ENCODE data around the gene ZSWIM6.

The ZSWIM6 gene

DNA sequence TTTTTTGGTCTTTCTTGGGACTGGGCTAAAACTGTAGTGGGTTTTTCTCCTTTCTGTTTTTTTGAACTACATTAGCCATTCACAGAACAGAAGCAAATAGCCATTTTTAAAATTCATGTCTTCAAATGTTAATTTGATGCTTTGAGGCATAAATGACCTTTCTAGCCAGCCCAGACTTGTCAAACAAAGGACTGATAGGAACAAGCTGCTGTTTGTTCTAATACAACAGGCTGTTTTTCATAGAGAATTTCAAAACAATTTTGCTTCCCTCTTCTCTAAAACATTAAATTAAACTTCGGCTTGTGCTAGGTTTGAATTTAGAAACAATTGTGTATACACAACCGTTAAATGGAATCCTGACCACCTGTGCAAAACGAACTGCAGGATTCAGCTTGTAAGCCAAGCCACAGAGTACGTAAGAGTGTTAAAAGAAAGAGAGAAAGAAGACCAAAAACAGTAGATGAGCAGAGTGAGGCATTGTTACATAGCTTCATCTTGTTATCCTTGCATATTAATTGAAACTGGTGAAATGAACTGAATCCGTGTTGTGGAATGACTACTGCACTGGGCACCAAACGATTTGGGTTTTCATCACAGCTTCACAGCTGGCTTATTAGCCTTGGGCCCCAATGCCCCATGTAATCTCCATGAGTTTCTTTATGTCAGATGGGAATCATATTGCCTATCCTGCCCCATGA is 100.0 kb downstream of the ZSWIM6 start:
- H3K4me3 ChIP-seq (ENCODE audit: control insufficient read depth in 1 of 7, extremely low read depth in 1 of 7, insufficient read depth in 4 of 7, low read depth in 2 of 7, low read length in 6 of 7): no peak overlapping the region
- POLR2A ChIA-PET: interaction anchor here (0.7 kb wide), 1 partner anchor 13 kb away, joined by 3 read pairs; no protein-coding TSS in a partner anchor
- H3K27ac ChIP-seq (ENCODE audit: insufficient read depth in 1 of 2, low read depth in 1 of 2, low read length in 2 of 2, poor library complexity in 1 of 2, severe bottlenecking in 2 of 2): no peak overlapping the region
- no peaks in the 10 kb centered on the region for H3K27me3 ChIP-seq (replicated peaks in 2 of 5; ENCODE audit: control insufficient read depth in 4 of 5, insufficient read depth in 5 of 5, low read length in 4 of 5)
- no peaks in the 10 kb centered on the region for H3K9me3 ChIP-seq (ENCODE audit: control extremely low read depth in 1 of 5, control insufficient read depth in 4 of 5, insufficient read depth in 2 of 5, low read depth in 1 of 5, low read length in 4 of 5)
- H3K4me1 ChIP-seq (ENCODE audit: control extremely low read depth in 1 of 4, control insufficient read depth in 4 of 4, insufficient read depth in 4 of 4, low read length in 3 of 4): no peaks in the 10 kb centered on the region
- CTCF ChIA-PET: interaction anchor here (0.5 to 0.6 kb wide), 2 partner anchors 267 to 319 kb away, joined by 3 to 4 read pairs; no protein-coding TSS in a partner anchor
- no peaks in the 10 kb centered on the region for H3K36me3 ChIP-seq (ENCODE audit: control insufficient read depth in 4 of 4, insufficient read depth in 4 of 4, low read length in 3 of 4)
- DNase-seq: no peak
- WGBS (ENCODE audit: insufficient coverage): 100% methylated on average over 5 of the region's 6 CpGs

DNA sequence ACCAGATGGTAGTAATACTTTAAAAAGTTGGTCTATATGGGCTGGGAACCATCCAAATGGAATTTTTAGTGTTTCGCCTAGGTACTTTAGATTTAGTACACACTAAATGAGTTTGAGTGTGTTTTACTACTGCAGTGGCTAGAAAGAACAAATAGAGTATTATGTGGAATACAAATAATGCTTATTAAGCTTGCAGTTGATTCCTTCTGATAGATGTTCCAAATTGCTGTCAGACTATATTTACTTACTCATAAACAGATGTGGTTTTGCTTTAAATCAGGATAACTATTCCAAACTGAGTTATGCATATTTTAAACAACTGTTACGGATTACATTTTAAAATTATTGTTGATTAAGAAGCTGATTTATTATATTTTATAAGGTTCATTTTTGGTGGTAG is 103.3 kb downstream of the ZSWIM6 start:
- no peak overlapping the region for H3K4me3 ChIP-seq (ENCODE audit: control insufficient read depth in 1 of 7, extremely low read depth in 1 of 7, insufficient read depth in 4 of 7, low read depth in 2 of 7, low read length in 6 of 7)
- no peak for DNase-seq
- no peaks in the 10 kb centered on the region for H3K27me3 ChIP-seq (replicated peaks in 2 of 5; ENCODE audit: control insufficient read depth in 4 of 5, insufficient read depth in 5 of 5, low read length in 4 of 5)
- H3K36me3 ChIP-seq (ENCODE audit: control insufficient read depth in 4 of 4, insufficient read depth in 4 of 4, low read length in 3 of 4): no peaks in the 10 kb centered on the region
- H3K9me3 ChIP-seq (ENCODE audit: control extremely low read depth in 1 of 5, control insufficient read depth in 4 of 5, insufficient read depth in 2 of 5, low read depth in 1 of 5, low read length in 4 of 5): peaks cover 0 to 4% (median 0%) of the 10 kb centered on the region in 5 experiments
- H3K4me1 ChIP-seq (ENCODE audit: control extremely low read depth in 1 of 4, control insufficient read depth in 4 of 4, insufficient read depth in 4 of 4, low read length in 3 of 4): no peaks in the 10 kb centered on the region
- ChIA-PET POLR2A (interaction anchor here (0.6 kb wide), 1 partner anchor 591 kb away, joined by 4 read pairs; no protein-coding TSS in a partner anchor), CTCF (interaction anchor here (1.6 kb wide), 1 partner anchor 32 kb away, joined by 4 read pairs; no protein-coding TSS in a partner anchor)
- H3K27ac ChIP-seq (ENCODE audit: insufficient read depth in 1 of 2, low read depth in 1 of 2, low read length in 2 of 2, poor library complexity in 1 of 2, severe bottlenecking in 2 of 2): no peak overlapping the region
- 100% methylated on average over 1 of the region's 2 CpGs for WGBS (ENCODE audit: insufficient coverage)

DNA sequence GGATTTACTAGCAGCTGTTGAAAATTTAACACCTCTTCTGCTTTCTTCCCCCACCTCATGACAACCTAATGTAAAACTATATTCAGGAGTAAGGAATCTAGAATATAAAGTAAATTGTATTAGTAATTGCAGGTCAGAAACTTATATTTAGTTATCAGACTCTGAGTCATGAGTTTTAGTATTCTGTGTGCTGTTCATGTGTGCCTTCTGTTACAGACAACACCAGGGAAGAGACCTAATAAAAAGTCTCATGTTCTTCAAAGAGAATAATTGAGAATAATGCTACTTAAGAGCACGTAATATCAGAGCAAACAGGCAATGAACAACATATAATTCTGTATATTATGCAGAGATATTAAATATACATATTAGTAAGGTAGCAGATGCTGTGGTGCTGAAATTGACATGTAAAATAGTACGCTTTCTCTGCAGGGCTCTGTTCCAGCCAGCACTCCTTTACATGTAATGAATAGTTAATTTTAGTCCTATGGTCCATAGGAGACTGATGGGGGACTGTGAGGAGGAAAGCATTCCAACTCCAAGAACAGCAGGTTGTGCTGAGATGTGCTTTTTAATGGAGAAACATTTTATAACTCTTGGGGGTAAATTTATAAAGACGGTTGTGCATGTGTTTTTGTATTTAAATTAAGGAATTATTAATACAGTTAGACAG is 106.4 kb downstream of the ZSWIM6 start:
- H3K36me3 ChIP-seq (ENCODE audit: control insufficient read depth in 4 of 4, insufficient read depth in 4 of 4, low read length in 3 of 4): peaks cover 0 to 3% (median 0%) of the 10 kb centered on the region in 4 experiments
- no peak overlapping the region for H3K4me3 ChIP-seq (ENCODE audit: control insufficient read depth in 1 of 7, extremely low read depth in 1 of 7, insufficient read depth in 4 of 7, low read depth in 2 of 7, low read length in 6 of 7)
- H3K27ac ChIP-seq (ENCODE audit: insufficient read depth in 1 of 2, low read depth in 1 of 2, low read length in 2 of 2, poor library complexity in 1 of 2, severe bottlenecking in 2 of 2): no peak overlapping the region
- ChIA-PET POLR2A (interaction anchor here (0.6 kb wide), 1 partner anchor 38 kb away, joined by 8 read pairs; no protein-coding TSS in a partner anchor), CTCF (no interaction called here)
- H3K27me3 ChIP-seq (replicated peaks in 2 of 5; ENCODE audit: control insufficient read depth in 4 of 5, insufficient read depth in 5 of 5, low read length in 4 of 5): no peaks in the 10 kb centered on the region
- H3K9me3 ChIP-seq (ENCODE audit: control extremely low read depth in 1 of 5, control insufficient read depth in 4 of 5, insufficient read depth in 2 of 5, low read depth in 1 of 5, low read length in 4 of 5): peaks cover 6 to 34% (median 16%) of the 10 kb centered on the region in 5 experiments
- WGBS (ENCODE audit: insufficient coverage): 100% methylated on average over 1 of the region's 3 CpGs
- no peaks in the 10 kb centered on the region for H3K4me1 ChIP-seq (ENCODE audit: control extremely low read depth in 1 of 4, control insufficient read depth in 4 of 4, insufficient read depth in 4 of 4, low read length in 3 of 4)
- DNase-seq: no peak

DNA sequence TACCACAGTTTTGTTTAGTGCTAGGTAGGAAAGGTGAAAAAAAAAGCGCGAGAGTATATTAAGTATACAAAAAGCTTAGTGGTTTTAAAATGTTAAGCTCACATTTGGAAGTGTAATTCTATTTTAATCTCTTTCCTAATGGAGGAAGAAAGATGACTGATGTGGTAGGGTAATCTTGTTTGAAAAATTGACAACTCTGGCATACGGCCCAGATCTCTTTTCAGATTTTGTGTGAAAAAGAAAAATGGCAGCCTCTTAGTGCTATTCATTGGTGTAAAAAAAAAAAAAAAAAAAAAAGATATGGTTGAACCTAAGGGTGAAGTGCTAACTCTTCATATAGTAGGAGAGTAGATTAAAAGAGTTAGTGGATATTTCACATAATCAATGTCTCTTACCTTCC is 108.0 kb downstream of the ZSWIM6 start:
- 83% methylated on average over 1 of the region's 3 CpGs for WGBS (ENCODE audit: insufficient coverage)
- ChIA-PET POLR2A (no interaction called here), CTCF (interaction anchor here (0.6 to 0.7 kb wide), 2 partner anchors 9 to 205 kb away, joined by 3 to 4 read pairs; no protein-coding TSS in a partner anchor)
- peaks cover 0 to 3% (median 3%) of the 10 kb centered on the region in 4 experiments for H3K36me3 ChIP-seq (ENCODE audit: control insufficient read depth in 4 of 4, insufficient read depth in 4 of 4, low read length in 3 of 4)
- H3K9me3 ChIP-seq (ENCODE audit: control extremely low read depth in 1 of 5, control insufficient read depth in 4 of 5, insufficient read depth in 2 of 5, low read depth in 1 of 5, low read length in 4 of 5): peaks cover 6 to 39% (median 16%) of the 10 kb centered on the region in 5 experiments
- DNase-seq: no peak
- H3K4me1 ChIP-seq (ENCODE audit: control extremely low read depth in 1 of 4, control insufficient read depth in 4 of 4, insufficient read depth in 4 of 4, low read length in 3 of 4): no peaks in the 10 kb centered on the region
- H3K4me3 ChIP-seq (ENCODE audit: control insufficient read depth in 1 of 7, extremely low read depth in 1 of 7, insufficient read depth in 4 of 7, low read depth in 2 of 7, low read length in 6 of 7): no peak overlapping the region
- no peaks in the 10 kb centered on the region for H3K27me3 ChIP-seq (replicated peaks in 2 of 5; ENCODE audit: control insufficient read depth in 4 of 5, insufficient read depth in 5 of 5, low read length in 4 of 5)
- no peak overlapping the region for H3K27ac ChIP-seq (ENCODE audit: insufficient read depth in 1 of 2, low read depth in 1 of 2, low read length in 2 of 2, poor library complexity in 1 of 2, severe bottlenecking in 2 of 2)

DNA sequence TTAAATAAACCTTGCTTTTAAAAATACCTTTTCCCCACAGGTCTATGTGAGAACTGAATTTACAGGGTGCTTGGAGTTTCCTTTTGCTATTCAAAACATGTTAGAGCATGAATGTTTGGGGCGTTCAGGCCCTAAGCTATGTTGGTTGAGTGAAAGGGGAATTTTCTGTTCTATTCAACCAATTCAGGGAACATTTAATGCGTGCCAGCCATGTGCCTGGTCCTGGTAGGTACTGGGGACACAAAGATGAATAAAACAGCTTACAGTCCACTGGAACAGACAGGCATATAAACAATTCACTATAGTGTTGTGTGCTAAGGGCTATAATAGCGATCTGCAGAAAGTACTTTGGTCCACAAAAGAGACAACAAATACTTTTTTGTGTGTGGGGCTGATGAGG is 108.5 kb downstream of the ZSWIM6 start:
- ChIA-PET POLR2A (no interaction called here), CTCF (interaction anchor here (1.0 kb wide), 1 partner anchor 21 kb away, joined by 3 read pairs; no protein-coding TSS in a partner anchor)
- DNase-seq: no peak
- no CpG with 5 or more reads among the region's 3 CpGs for WGBS (ENCODE audit: insufficient coverage)
- Histone ChIP-seq H3K9me3 (ENCODE audit: control extremely low read depth in 1 of 5, control insufficient read depth in 4 of 5, insufficient read depth in 2 of 5, low read depth in 1 of 5, low read length in 4 of 5) (peaks cover 6 to 44% (median 16%) of the 10 kb centered on the region in 5 experiments), H3K36me3 (ENCODE audit: control insufficient read depth in 4 of 4, insufficient read depth in 4 of 4, low read length in 3 of 4) (peaks cover 0 to 3% (median 3%) of the 10 kb centered on the region in 4 experiments), H3K4me3 (ENCODE audit: control insufficient read depth in 1 of 7, extremely low read depth in 1 of 7, insufficient read depth in 4 of 7, low read depth in 2 of 7, low read length in 6 of 7) (no peak overlapping the region), H3K27ac (ENCODE audit: insufficient read depth in 1 of 2, low read depth in 1 of 2, low read length in 2 of 2, poor library complexity in 1 of 2, severe bottlenecking in 2 of 2) (no peak overlapping the region), H3K27me3 (replicated peaks in 2 of 5; ENCODE audit: control insufficient read depth in 4 of 5, insufficient read depth in 5 of 5, low read length in 4 of 5) (no peaks in the 10 kb centered on the region), H3K4me1 (ENCODE audit: control extremely low read depth in 1 of 4, control insufficient read depth in 4 of 4, insufficient read depth in 4 of 4, low read length in 3 of 4) (no peaks in the 10 kb centered on the region)

DNA sequence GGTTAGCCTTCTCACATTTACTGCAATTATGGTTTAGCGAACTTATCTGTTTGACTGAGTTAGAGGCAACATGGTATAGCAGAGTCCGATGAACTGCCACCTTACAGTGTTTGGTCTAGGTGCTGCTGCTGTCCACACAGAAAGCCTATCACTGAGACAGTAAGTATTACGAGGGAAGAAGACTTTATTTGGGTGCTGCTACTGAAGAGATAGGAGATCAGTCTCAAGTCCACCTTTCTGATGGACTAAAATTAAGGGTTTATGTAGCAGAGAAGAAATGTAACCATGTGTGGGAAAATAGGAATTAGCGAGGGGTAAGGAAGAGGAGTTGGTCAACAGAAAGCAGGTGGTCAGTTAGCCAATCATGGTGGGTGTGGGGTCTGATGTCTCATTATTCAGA is 109.7 kb downstream of the ZSWIM6 start:
- Histone ChIP-seq H3K27me3 (replicated peaks in 2 of 5; ENCODE audit: control insufficient read depth in 4 of 5, insufficient read depth in 5 of 5, low read length in 4 of 5) (no peaks in the 10 kb centered on the region), H3K4me1 (ENCODE audit: control extremely low read depth in 1 of 4, control insufficient read depth in 4 of 4, insufficient read depth in 4 of 4, low read length in 3 of 4) (no peaks in the 10 kb centered on the region), H3K4me3 (ENCODE audit: control insufficient read depth in 1 of 7, extremely low read depth in 1 of 7, insufficient read depth in 4 of 7, low read depth in 2 of 7, low read length in 6 of 7) (peak overlapping the region in 1 of 7 experiments; percentile 36), H3K36me3 (ENCODE audit: control insufficient read depth in 4 of 4, insufficient read depth in 4 of 4, low read length in 3 of 4) (peaks cover 0 to 4% (median 3%) of the 10 kb centered on the region in 4 experiments), H3K27ac (ENCODE audit: insufficient read depth in 1 of 2, low read depth in 1 of 2, low read length in 2 of 2, poor library complexity in 1 of 2, severe bottlenecking in 2 of 2) (no peak overlapping the region), H3K9me3 (ENCODE audit: control extremely low read depth in 1 of 5, control insufficient read depth in 4 of 5, insufficient read depth in 2 of 5, low read depth in 1 of 5, low read length in 4 of 5) (peaks cover 6 to 52% (median 18%) of the 10 kb centered on the region in 5 experiments)
- POLR2A ChIA-PET: no interaction called here
- CTCF ChIA-PET: no interaction called here
- no peak for DNase-seq
- WGBS (ENCODE audit: insufficient coverage): 94% methylated on average over 4 of the region's 4 CpGs

Data from common myeloid progenitor, CD34-positive (primary cell).